Middle frontal gyrus (tissue), 1 donor: ENCODE data around the gene MUC13.

Experiments
- DNase-seq: peaks from one replicate; pipeline ENCODE4 v3.0.0-alpha.2; 2015; ENCODE audit warnings: low spot score; ENCODE audit errors: extremely low spot score

MUC13 gene

DNA sequence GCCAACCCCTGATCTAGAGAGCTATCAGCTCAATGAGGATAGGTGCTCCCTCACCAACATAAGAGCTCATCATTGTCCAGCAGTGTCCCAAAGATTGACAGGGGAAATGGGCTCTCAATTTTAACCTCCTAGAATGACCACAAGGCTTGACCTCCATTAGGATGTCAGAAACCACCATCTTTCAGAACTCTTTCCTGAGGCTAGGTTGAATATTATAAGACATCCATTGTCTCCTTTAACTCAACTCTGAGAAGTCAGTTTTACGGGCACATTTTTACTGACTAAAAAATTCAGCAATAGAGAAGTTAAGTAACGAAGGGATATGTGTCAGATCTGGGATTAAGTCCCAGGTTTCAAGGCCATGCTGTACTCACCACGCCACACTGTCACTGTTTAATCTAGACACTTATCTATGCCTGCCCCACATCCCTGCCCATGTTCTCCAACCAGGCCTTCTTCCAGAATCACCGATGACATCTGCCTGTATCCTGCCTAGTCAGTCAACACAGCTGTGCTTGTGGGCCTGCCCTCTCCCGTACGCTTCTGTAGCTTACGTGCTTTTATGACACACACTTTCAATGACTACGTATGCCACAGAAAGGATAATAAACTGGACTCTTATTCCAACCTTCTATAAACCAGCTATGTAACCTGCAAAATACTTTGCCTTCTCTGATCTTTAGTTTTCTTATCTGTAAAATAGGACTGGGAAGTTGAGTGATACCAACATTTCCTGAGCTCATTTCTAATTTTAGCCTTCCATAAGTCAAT, 17.1 kb upstream of the MUC13 start:
- DNase-seq: no peak

DNA sequence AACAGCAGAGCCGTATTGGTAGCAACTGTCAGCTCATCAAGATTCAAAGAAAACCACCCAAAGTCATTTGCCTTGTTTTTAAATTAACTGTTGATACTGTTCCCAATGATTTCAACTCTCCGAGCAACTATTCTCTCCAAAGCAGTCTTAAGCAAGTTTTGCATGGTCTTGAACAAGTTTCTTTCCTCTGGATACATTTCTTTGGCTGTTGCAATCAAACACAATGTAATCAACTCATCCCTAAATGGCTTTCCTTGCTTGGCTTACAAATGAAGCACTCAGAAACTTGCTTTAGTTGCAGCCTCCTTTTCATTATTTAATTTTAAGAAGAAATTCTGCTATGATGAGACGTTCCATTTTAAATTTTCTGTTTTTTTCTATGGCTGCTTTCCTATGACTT, 15.5 kb upstream of the MUC13 start:
- no peak for DNase-seq

DNA sequence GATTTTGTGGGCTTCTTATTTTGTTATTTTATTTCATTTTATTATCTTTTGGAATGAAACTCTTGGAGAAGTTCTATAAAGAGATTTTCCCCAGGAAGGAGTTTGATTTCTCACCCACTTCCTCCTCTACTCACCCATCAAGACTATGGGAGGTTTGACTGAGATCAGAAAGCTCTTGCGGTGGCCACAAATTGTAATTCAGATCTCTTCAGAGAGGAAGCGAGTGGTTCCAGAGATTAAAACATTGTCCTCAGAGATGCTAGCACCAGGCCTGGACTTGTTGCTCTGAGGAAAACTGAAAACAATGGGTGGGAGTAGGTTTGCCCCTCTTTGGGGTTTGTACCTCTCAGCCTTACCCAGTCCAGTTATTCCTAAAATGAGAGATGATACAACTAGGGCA, 8.1 kb upstream of the MUC13 start:
- DNase-seq: no peak

DNA sequence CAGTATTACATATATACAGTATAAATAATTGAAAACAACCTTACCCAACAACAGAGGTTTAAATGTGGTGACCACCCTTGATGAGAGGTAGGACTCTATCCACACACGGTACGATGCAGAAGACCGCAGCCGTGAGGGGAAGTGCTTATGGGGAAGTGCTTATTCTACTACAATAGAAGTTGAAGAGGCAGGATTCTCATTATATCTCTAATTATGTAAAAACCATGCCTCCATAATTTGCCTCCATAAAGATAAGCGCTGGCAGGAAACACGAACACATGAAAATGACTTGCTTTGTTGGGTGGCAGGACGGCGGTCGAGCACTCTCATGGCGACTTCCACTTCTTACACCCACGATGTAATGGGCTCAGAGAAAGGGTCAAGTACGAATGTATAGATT, 7.2 kb upstream of the MUC13 start:
- no peak for DNase-seq

DNA sequence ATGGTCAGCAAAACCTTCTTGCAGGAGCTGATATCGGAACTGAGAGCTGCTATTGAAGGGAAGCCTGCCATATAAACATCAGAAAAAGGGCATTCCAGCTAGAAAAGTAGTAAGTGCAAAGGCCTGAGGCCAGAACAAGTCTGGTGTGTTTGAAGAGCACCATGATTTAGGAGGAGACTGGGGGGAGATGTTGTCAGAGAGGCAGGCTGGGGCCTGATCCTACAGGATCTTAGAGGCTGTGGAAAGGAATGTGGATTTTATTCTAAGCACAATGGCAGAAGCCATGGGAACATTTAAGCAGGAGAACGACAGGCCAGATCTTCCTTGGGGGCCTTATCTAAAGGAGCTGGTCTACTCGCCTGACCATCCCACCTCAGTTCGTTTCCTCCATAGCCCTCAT, 5.1 kb upstream of the MUC13 start:
- no peak for DNase-seq

DNA sequence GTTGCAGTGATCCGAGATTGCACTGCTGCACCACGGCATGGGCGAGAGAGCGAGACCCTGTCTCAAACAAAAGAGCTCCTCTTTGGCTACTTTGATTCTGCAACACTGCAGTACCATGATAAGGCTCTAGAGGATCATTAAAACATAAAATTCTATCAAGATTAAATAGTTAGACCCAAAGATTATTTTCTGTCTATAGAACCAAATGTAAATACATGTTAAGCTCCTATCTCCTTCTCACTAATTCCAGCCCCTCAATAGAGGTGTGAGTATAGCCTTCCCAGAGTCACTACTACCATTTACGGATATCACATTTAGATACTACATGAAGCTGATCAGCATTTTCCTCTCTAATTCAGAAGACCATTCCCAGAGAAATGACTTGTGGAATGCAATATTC, 4.3 kb upstream of the MUC13 start:
- no peak for DNase-seq

DNA sequence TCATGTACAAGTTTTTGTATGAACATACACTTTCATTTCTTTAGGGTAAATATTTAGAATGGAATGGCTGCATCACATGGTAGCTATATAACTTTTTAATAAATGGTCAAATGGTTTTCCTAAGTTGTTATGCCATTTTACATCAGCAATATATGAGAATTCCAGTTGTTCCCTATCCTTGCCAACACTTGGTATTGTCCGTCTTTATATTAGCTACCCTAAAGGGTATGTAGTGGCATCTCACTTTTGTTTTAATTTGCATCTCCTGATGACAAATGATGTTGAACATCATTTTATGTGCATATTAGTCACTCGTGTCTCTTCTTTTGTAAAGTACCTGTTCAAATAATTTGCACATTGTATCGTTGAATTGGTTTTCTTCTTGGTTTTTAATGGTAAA, 2.5 kb upstream of the MUC13 start:
- no peak for DNase-seq

DNA sequence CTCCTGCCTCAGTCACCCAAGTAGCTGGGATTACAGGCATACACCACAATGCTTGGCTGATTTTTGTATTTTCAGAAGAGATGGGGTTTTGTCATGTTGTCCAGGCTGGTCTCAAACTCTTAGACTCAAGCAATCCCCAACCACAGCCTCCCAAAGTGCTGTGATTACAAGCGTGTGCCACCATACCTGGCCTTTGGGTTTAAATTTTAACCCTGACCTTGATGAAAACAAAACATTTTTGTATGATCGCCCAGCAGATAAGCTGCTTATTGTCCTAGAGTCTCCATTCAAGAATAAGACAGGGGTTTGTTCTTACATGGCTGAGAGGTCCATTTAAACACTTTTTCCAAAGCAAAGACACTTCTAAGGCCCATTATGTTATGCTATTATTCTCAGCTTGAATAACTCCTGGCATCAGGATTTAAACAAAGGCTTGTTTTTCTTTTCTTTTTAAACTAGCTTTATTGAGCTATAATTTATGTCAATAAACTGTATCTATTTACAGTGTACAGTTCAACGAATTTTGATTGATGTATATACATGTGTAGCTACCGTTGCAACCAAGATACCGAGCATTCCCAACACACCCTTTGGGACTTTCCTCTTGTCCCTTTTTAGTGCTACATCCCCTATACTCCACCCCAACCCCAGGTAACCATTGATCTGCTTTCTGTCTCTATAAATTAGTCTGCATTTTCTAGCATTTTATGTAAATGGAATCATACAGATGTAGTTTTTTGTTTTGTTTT, 1.4 kb upstream of the MUC13 start:
- DNase-seq: no peak

DNA sequence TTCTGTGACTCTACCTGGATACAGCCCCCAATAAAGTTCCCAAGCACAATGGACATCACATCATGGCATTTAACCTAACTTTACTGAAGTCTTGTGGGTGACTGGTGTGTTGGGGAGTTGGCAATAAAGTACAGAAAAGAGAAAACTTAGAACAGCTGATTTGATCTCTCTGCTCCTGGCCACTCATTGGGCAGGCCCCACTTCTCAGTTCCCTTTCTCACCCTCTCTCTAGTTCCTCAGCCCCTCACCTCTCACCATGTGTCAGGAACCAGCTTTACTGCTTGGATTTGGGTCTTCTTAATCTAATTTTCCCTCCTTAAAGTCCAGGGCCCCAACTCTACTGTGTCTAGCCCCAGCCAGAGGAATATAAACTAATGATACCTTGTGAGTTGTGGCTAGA, 713 bp upstream of the MUC13 start:
- no peak for DNase-seq

DNA sequence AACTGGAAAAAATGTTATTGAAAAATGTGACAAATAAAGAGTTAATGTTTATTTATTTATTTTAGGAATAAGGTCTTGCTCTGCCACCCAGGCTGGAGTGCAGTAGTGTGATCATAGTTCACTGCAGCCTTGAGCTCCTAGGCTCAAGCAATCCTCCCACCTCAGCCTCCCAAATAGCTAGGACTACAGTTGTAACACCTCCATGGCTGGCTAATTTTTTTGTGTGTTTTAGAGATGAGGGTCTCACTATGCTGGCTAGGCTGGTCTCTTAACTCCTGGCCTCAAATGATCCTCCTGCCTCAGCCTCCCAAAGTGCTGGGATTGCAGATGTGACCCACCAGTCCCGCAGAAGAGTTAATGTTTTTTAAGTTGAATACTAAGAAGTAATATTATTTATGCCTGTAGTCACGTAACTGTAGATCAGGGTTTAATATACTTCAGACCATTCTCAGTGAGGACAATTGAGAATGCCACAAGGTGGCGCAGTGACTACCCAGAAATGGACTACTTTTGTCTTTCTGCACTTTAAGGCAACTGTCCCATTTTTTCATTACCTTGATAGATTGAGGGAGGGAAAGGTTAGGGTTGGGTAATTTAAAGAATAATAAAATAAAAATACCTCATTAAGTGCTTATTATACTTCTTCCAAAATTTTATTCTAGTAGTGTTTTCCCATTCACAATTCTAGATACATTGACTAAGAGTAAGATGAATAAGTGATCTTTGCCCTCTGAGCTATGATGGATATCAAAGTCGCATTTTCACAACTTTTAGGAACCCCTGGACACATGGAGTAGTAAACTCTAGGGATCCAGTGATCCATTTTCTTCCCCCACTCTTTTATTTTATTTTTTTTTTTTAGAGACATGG, 6.0 kb downstream of the MUC13 start:
- DNase-seq: peak; percentile 39

DNA sequence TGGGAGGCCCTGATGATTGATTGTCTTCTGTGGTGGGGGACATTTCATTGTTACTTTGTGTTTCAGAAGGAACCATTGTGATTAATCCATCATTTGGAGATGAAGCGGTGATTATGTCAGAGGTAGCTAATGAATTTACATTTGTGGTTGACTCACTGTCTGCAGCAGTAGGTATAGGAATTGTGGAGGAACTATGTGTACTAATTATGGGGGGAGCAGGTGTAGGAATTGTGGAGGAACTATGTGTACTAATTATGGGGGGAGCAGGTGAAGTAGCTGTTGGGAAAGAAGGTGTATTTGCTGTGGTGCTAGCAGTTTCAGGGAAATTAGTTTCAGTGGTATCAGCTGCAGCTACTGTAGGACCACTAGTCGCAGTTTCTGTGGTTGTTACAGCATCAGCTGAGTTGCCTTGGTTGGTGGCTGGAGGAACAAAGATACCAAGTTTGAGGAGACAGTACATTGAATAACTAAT, 6.9 kb downstream of the MUC13 start:
- no peak for DNase-seq

DNA sequence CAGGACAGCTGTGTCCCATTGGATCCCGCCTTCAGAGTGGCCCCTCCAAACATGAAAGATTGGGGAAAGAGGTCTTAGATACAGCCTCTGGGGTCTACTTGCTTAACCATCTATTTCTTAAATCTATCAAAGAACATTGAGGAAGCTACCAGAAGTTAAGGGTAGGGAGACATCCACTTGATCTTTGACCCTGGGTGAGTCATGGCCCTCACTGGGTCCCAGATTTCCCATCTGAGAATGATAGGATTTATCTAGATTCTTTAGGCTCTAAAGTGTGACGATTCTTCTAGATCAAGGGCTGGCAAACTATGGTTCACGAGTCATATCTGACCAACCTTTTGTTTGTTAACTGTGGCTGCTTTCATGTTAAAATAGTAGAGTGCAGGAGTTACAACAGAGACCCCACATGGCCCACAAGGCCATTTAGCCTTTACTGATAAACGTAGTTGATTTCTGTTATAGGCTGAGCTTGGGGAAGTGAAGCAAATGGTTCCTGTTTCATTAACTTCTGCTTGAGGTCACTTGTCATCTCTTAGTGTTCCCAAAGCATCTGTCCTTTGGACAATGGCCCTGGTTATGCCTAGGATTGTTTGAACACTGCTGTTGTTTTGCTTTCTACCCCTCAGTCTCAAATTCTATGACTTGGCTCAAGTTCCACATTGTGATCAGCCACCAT, 8.0 kb downstream of the MUC13 start:
- no peak for DNase-seq

DNA sequence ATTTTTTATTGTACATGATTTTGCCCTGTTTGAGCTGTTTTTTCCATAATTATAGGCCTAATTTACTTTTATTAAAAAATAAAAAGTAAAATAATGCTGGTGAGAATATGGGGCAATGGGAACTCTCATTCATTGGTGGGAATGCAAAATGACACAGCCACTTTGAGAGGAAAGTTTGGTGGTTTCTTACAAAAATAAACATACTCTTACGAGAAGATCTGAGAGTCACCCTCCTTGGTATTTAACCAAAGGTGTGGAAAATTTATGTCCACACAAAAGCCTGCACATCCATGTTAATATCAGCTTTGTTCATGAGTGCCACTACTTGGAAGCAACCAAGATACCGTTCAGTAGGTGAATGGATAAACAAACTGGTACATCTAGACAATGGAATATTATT, 9.8 kb downstream of the MUC13 start:
- DNase-seq: no peak

DNA sequence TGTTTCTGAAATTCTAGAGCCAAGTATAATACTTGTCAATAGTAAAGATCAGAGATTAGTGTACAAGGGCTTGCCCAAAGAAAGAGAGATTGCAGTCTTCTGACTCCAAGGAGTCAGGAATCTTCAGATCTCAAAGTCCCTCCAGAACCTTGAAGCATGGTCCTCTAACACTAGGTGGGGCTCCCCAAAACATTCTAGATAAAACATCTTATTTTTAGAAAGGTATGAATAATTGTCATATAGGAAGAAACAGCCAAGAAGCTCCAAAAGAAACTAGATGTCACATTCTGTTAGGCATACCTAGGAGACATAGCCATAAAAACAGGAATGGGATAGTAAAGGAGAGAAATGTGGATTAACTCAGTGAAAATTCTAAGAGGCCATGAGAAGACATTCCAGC, 10.7 kb downstream of the MUC13 start:
- no peak for DNase-seq

DNA sequence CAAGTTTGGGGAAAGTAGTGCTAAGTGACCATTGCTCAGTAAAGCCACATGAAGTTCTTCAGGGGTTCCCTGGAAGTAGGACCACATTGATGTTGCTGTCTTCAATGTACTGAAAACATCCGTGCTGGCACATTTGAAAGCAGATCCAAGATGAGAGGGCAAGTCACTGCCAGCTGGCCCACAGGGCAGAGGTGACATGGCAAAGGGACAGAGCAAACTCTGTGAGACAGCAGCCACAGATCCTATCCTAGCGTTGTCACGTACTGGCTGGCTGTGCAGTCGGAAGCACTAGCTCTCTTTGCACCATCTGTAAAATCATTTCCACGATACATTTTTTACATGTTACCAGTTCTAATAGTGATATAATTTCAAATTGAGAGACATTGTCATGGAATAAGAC, 13.8 kb downstream of the MUC13 start:
- DNase-seq: no peak

DNA sequence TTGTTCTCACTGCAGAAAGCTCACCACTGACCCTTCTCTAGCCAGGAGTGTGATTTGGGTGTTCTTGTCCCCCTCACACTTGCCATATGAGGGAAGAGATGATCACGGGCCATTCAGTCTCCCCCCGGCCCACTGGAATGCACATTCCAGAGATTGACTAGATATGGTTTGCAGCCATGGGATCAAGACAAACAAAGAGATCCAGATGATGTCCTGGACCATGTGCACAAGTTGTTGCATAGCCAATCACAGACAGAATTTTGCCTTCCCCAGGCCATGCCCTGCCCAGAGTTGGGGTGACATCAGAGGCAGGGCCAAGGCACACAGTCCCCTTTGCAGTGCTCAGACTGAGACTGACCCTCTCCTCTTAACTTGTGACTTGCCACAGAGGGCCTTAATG, 14.8 kb downstream of the MUC13 start:
- no peak for DNase-seq

DNA sequence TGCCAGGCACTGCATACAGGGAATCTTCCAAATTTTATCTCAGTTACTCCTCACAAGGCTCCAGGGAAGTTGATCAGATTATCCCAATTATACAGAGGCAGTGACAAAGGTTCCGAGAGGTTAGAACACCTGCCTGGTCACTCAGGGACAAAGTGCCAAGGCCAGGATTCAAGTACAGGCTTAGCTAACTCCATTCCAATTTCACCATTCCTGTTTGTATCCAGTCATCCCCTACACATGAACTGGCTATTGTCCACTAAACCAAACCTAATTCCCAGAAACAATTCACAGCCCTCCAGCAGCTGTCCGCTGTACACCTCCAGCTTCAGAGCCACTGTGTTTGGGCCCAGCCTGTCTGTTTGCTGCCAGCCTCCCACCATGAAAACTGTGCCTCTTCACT, 16.0 kb downstream of the MUC13 start:
- DNase-seq: no peak

DNA sequence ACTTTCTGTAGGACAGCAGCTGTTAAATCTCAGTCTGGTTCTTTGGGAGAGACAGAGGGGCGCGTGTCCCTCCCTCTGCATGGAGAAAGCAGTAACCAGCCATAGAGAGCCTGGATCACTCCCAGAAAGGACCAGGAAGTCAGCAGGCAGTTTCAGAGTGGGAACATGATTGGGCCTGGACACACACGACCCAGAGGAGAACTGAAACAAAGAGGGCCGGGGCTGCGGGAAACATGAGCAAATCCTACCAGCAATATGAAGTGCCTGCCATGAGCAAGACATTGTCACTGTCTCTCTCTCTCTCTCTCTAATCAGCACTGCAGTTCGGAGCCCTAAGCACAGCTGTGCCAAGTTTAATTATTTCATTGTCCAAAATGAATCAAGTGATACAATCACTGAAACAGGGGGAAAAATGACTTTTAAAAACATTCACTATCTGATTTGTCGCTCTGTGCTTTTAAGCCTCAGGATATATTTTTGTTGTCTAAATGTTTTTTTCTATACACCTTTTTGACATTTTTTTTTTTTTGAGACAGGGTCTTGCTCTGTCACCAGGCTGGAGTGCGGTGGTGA, 17.6 kb downstream of the MUC13 start:
- DNase-seq: no peak

DNA sequence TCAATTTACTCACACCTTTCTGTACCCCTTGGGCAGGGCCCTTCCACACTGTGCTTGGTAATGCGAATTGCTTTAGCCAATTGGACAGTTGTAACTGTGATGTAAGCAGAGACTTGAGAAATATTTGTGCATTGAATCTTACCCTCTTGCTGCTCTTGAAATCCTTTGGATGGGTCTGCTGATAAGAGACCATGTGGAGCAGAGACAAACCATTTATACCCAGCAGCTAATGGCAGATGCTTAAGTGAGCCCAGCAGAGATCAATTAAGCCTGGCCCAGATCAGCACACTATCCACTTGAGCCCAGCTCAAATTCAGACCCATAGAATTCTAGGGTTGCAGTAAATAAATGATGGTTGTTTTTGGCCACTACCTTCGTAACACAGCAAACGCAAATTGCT, 19.3 kb downstream of the MUC13 start:
- DNase-seq: no peak

DNA sequence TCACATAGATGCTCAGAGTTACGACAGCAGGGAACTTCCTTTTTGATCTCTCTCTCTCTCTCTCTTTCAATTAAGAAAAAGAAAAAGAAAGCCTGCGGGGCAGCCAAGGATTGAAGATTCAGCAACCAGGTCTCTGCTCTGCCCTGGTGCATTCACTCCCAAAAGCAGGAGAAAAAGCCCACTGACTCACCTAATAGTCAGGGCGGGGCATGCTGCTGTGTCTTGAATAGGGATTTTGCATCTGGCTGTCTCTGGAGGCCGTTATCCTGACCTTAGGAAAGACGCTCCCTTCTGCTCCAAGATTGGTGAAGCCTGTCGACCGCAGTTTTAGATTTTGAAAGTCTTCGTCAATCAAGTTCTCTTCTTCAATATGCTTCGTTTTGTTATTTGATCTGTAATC, 26.6 kb downstream of the MUC13 start:
- DNase-seq: no peak

DNA sequence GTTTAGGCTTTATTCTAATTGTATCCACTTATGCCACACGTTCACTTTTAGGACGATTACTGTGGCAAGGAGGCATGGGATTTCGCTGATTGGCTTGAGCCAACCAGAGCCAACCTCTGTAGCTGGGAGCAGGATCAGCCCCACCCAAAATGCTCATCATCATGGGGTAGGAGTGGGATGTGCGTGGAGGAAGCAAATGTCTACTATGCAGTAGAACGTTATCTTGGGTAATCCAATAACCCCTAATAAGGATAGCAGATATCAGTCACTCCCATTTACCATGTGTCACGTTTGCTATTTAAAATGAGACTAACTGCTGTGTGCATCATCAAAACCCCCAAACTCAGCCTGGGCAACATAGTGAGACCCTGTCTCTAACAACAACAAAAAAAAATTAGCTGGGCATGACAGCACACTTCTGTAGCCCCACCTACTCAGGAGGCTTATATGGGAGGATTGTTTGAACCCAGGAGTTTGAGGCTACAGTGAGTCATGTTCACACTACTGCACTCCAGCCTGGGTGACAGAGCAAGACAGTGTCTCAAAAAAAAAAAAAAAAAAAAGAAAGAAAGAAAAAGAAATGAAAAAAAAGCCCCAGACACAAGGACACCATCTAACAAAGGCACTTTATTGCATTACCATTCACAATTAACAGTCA, 29.6 kb downstream of the MUC13 start:
- DNase-seq: no peak
